ENCODE measurements around the gene ELMOD3. TPM values are rescaled to one million over a fixed set of nuclear protein-coding genes. Genes with fewer than 3 reads are reported as not detected.

ELMOD3 gene
- 14.6 and 22.2 TPM in 2 replicates for total RNA-seq (ENCODE audit: low replicate concordance)
- long read RNA-seq, transcript ELMOD3-202 (13 exons, 2,332 nt), result major isoform, 5 of 49 reads
- long read RNA-seq, partial matches to known transcripts, result 11 of 49 reads
- long read RNA-seq, other reads (novel, unspliced or antisense), result 29 of 49 reads

DNA sequence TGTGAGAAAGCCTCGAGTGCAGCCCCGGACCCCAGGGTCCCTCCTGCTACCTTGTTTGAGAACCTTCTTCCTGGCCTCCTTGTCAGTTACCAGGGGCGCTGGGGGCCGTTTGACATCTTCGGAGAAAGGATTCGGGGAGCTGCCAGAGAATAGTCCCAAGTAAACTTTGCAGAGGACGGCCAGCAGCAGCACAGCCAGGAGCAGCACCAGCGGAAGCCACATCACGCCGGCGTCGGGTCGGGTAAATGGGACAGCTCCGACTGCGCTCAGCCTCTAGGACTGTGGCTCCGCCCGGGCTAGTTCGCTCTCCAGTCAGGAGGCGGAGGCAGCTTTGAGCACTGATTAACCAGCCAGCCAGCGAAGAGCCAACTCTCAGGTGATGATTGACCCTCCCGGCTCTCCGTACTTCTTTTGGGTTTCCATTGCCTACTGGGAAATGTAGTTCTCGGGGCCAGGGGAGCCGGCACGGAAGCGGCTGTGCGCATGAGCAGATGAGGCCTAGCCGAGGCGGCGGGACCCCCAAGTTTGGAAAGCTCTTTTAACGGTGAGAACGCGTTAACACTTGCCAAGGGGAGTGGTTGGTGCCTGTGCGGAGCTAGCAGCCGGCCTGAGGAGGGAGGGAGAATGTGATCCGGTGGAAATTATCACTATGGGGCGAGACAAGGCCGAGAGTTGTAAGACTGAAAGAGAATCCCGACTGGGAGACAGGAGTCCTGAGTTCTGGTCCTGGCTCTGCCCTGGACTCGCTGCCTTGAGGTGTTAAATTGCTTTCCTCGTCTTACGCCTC lies at the start of gene ELMOD3, which contains the start of gene RETSAT:
ELMOD3 (plus strand) TSS at position 484 of the 787 bp plus-strand sequence. CDS start 2,430 bp downstream, outside the sequence.
RETSAT (minus strand) TSS at position 243 of the 787 bp plus-strand sequence; CDS start at position 222, 21 bp downstream.
- H3K4me1 Mint-ChIP-seq (ENCODE audit: unreplicated experiment), result peaks cover 29% of the 10 kb centered on the region
- DNase-seq (ENCODE audit: extremely low spot score, unreplicated experiment), result peak; percentile 96
- H3K36me3 Mint-ChIP-seq, result peaks cover 8% of the 10 kb centered on the region
- no peaks in the 10 kb centered on the region for H3K27me3 Mint-ChIP-seq
- H3K4me3 Mint-ChIP-seq, result peak within 1 kb of the TSS; percentile 100
- peak within 1 kb of the TSS; percentile 94 for H3K27ac Mint-ChIP-seq
- H3K9me3 Mint-ChIP-seq, result no peaks in the 10 kb centered on the region
- TF ChIP-seq, protein P1, sequence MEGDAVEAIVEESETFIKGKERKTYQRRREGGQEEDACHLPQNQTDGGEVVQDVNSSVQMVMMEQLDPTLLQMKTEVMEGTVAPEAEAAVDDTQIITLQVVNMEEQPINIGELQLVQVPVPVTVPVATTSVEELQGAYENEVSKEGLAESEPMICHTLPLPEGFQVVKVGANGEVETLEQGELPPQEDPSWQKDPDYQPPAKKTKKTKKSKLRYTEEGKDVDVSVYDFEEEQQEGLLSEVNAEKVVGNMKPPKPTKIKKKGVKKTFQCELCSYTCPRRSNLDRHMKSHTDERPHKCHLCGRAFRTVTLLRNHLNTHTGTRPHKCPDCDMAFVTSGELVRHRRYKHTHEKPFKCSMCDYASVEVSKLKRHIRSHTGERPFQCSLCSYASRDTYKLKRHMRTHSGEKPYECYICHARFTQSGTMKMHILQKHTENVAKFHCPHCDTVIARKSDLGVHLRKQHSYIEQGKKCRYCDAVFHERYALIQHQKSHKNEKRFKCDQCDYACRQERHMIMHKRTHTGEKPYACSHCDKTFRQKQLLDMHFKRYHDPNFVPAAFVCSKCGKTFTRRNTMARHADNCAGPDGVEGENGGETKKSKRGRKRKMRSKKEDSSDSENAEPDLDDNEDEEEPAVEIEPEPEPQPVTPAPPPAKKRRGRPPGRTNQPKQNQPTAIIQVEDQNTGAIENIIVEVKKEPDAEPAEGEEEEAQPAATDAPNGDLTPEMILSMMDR (conservative IDR thresholded peaks at IDR 0.05), result no peak

DNA sequence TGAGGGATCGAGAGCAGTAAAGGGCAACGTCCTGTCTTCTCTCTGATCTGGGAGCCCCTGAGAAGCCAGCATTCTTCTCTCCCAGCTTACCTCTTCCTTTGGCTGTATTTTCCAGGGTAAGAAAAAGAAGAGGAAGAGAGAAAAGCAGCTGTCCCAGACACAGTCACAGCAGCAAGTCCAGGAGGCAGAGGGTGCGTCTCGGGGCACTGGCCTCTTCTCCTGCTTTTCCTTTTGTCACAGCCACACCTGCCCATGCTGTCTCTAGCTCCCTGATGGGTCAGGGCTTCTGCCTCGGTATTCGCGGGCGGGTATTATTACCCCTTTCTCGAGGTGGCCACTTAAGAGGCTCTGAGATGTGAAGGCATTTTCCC lies 47.1 kb upstream of the ELMOD3 start:
- peaks cover 18% of the 10 kb centered on the region for H3K36me3 Mint-ChIP-seq
- DNase-seq (ENCODE audit: extremely low spot score, unreplicated experiment), result no peak
- no peaks in the 10 kb centered on the region for H3K27me3 Mint-ChIP-seq
- H3K4me3 Mint-ChIP-seq, result no peak overlapping the region
- H3K4me1 Mint-ChIP-seq (ENCODE audit: unreplicated experiment), result peaks cover 9% of the 10 kb centered on the region
- no peaks in the 10 kb centered on the region for H3K9me3 Mint-ChIP-seq
- H3K27ac Mint-ChIP-seq, result no peak overlapping the region
- TF ChIP-seq, protein P1 (conservative IDR thresholded peaks at IDR 0.05), result no peak

DNA sequence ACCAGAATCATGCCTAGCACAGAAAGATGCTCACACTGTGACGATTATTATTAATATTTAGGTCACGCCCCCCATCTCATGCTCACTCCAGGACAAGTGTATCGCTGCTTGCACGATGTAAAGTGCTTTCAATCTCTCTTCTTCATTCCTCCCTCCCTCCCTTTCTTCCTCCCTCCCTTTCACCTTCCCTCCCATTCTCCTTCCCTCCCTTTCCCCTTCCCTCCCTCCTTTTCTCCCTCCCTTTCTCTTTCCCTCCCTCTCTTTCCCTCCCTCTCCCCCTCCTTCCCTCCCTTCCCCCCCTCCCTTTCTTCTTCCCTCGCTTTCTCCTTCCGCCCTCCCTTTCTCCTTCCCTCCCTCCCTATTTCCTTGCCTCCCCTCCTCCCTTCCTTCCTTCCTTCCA lies 46.4 kb upstream of the ELMOD3 start:
- H3K4me1 Mint-ChIP-seq (ENCODE audit: unreplicated experiment), result peaks cover 9% of the 10 kb centered on the region
- H3K27me3 Mint-ChIP-seq, result no peaks in the 10 kb centered on the region
- H3K9me3 Mint-ChIP-seq, result no peaks in the 10 kb centered on the region
- peaks cover 18% of the 10 kb centered on the region for H3K36me3 Mint-ChIP-seq
- no peak overlapping the region for H3K4me3 Mint-ChIP-seq
- DNase-seq (ENCODE audit: extremely low spot score, unreplicated experiment), result no peak
- H3K27ac Mint-ChIP-seq, result no peak overlapping the region
- TF ChIP-seq, protein P1 (conservative IDR thresholded peaks at IDR 0.05), result no peak

DNA sequence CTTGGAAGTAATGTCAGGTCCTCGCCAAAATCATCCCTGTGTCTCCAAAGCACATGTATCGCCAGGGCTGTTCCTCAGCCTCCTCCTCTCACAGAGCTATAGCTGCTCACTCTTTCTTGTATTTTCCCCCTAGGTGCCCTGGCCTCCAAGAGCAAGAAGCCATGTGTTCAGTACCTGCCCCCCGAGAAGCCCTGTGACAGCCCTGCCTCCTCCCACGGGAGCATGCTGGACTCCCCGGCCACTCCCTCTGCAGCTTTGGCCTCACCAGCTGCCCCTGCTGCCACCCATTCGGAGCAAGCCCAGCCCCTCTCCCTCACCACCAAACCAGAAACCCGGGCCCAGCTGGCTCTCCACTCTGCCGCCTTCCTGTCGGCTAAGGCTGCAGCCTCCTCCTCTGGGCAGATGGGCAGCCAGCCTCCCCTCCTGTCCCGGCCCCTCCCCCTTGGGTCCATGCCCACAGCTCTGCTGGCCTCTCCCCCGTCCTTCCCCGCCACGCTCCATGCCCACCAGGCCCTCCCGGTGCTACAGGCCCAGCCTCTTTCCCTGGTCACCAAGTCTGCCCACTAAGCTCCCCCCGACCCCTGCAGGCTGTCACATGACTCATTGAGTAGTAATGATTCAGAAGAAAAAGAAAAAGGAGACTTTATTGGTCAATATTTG lies 45.5 kb upstream of the ELMOD3 start:
- TF ChIP-seq, protein P1 (conservative IDR thresholded peaks at IDR 0.05), result no peak
- no peaks in the 10 kb centered on the region for H3K9me3 Mint-ChIP-seq
- H3K27ac Mint-ChIP-seq, result no peak overlapping the region
- H3K36me3 Mint-ChIP-seq, result peaks cover 18% of the 10 kb centered on the region
- no peak for DNase-seq (ENCODE audit: extremely low spot score, unreplicated experiment)
- H3K4me1 Mint-ChIP-seq (ENCODE audit: unreplicated experiment), result peaks cover 9% of the 10 kb centered on the region
- H3K27me3 Mint-ChIP-seq, result no peaks in the 10 kb centered on the region
- H3K4me3 Mint-ChIP-seq, result no peak overlapping the region

DNA sequence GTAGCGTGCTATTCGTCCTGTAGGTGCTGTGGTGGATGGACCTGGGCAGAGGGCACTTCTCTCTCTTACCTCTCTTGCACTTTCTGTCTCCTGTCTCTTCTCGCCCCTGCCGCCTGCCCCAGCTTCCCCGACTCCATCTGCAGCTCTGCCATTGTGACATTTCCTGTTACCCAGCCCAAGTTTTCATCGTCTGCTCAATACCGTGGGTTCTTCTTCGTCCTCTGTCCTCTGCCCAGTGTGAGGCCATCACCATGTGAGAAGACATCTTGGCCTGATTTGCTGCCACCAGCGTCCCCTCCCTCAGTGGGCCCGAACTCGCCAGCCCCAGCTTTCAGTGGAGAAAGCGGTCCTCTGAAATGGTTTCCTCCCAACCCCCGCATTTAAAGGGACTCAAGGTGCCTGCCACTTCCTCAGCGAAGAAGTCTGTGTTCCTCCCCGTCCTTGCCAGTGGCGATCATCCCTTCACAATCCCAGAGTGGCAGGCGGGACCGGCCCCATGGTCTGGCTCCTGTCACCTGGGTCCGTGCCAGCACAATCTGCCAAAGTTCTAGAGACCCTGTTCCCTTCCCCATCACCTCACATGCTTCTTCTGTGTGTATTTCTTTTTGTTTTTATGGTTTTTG lies 44.8 kb upstream of the ELMOD3 start:
- TF ChIP-seq, protein P1 (conservative IDR thresholded peaks at IDR 0.05), result no peak
- H3K4me1 Mint-ChIP-seq (ENCODE audit: unreplicated experiment), result peaks cover 9% of the 10 kb centered on the region

More for the DNA sequence above, 44.8 kb upstream of the ELMOD3 start:
- H3K36me3 Mint-ChIP-seq, result peaks cover 12% of the 10 kb centered on the region
- no peaks in the 10 kb centered on the region for H3K27me3 Mint-ChIP-seq
- no peaks in the 10 kb centered on the region for H3K9me3 Mint-ChIP-seq
- H3K4me3 Mint-ChIP-seq, result no peak overlapping the region
- DNase-seq (ENCODE audit: extremely low spot score, unreplicated experiment), result no peak
- no peak overlapping the region for H3K27ac Mint-ChIP-seq

Data from type B pancreatic cell (in vitro differentiated cells).